CD4-positive, alpha-beta T cell treated with Interleukin-6 for 4 hours (primary cell): ENCODE data around the gene TBL1X.
A peak's percentile ranks its signal among the peaks of the same experiment; 100 is the strongest.

ENCODE experiments used
- DNase-seq: peaks from one replicate; pipeline ENCODE4 v3.0.0-alpha.2; 2020; ENCODE audit warnings: mixed read lengths

TBL1X gene

GRCh38 chrX:9676738-9677097, 211.9 kb downstream of the TBL1X start:
- no peak for DNase-seq

- DNase-seq, result no peak
Observed at GRCh38 chrX:9677098-9677739, 212.4 kb downstream of the TBL1X start.

DNA sequence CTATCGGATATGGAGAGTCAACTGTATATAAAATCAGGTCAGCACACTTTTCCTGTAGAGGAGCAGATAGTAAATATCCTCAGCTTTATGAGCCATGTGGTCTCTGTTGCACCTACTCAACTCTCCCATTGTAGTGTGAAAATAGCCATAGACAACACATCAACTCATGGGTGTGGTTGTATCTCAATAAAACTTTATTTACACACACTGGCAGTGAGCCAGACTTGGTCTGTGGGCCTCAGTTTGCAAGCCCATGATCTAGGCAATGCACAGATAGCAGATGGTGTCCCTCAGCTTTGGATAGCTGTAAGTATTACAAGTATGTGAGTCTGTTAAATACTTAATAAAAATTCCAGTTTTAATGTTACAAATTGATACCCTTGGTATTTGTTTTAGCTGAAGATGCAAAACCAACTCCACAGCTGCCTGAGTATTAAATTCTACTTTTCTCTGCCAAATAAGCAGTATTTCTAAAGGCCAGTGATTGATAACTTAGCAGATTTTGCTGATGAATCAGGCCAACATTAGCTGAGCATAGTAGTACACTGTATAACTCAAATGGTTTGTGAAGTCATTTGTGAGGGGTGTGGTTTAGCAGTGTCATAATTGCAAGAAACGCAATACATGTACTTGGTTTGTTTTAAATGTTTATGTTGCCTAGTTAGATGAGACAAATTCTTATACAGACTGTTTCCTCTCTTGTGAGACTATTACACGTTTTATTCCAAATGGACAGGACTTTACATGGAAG, 213.5 kb downstream of the TBL1X start:
- DNase-seq, result no peak

DNA sequence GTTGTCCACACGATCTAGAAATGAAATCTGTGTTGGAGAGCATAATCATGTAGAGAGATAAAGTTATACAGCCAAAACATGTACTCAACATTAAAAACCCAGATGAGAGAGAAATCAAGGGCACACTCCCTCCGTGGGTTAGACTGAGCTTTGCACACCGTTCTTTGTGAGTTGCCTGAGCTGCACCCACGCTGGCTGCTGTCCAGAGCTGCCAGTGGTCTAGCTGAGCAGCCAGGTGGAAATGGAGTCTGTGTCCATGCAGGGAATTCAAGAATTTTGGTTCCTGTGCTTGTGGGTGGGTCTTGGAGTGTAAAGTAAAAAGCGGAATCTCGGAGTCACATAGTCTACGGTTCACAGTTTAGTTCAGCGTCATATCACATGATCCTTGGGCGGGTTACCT, 216.2 kb downstream of the TBL1X start:
- DNase-seq, result no peak

DNA sequence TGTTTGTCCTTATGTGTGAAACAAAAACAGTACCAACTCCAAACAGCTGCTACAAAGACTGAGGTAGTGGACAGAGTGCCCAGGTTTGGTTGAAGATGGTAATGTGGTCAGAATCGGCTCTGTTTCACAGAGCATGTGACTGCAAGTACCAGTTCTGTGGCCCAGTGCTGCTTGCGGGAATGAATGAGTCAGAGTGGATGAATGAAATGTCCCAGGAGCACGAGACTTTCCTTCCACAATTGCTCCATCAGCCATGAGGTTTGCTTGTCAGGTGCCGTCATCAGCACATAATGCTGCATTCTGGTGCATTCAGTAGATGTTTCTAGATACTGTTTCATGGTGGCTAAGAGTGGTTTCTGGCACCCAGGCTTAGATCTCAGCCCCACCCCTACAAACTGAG, 216.6 kb downstream of the TBL1X start:
- no peak for DNase-seq

- no peak for DNase-seq
Observed at GRCh38 chrX:9682456-9682855, 217.6 kb downstream of the TBL1X start.

DNA sequence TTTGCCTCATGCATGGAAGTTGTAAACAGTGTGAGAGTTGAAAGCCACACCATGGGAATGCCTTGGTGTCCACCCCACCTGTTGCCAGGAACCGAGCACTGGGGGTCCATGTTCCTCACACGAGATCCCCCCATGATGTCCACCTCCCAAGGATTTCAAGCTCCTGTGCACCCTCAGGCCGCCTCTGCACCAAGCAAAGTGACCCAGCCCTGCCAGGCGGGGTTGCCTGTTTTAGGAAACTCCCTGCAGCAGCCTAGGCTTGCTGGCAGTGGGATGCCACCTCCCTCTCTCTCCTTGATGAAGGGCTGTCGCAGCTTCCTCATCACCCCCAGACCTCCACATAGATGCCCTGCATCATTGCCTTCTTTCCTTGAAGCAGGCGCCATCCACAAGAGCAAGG, 218.0 kb downstream of the TBL1X start:
- no peak for DNase-seq

- DNase-seq, result no peak
Observed at GRCh38 chrX:9683350-9683749, 218.5 kb downstream of the TBL1X start.

DNA sequence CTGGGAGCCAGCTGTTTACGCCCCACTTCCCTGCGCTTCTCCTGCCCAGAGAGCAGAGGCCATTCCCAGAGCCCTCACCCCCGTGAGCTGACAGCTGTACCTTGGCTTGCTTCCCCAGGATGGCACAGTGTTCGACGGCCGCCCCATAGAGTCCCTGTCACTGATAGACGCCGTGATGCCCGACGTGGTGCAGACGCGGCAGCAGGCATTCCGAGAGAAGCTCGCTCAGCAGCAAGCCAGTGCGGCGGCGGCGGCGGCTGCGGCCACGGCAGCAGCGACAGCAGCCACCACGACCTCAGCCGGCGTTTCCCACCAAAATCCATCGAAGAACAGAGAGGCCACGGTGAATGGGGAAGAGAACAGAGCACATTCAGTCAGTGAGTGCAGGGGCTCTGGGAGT, 223.0 kb downstream of the TBL1X start:
- DNase-seq, result no peak

DNA sequence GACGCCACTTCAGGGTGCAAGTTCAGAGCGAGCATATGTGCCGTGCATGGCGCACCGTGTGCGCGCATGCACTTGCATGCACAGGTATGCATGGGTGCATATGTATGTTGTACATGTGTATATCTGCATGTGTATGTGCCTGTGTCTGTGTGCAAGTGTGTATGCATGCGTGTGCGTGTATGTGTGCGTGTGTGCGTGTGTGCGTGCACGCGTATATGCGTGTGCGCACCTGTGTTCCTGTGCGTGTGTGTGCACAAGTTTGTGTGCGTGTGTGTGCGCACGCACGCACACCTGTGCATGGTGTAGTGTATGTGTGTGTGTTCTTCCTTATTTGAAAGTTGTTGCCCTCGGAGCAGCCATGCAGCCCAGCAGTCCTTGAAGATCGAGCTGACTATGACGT, 224.0 kb downstream of the TBL1X start:
- DNase-seq, result no peak

GRCh38 chrX:9690046-9690445, 225.2 kb downstream of the TBL1X start:
- DNase-seq, result no peak

- DNase-seq, result no peak
Observed at GRCh38 chrX:9693307-9694001, 228.6 kb downstream of the TBL1X start.

- no peak for DNase-seq
Observed at GRCh38 chrX:9698576-9698975, 233.7 kb downstream of the TBL1X start.

- no peak for DNase-seq
Observed at GRCh38 chrX:9700555-9700954, 235.7 kb downstream of the TBL1X start.

DNA sequence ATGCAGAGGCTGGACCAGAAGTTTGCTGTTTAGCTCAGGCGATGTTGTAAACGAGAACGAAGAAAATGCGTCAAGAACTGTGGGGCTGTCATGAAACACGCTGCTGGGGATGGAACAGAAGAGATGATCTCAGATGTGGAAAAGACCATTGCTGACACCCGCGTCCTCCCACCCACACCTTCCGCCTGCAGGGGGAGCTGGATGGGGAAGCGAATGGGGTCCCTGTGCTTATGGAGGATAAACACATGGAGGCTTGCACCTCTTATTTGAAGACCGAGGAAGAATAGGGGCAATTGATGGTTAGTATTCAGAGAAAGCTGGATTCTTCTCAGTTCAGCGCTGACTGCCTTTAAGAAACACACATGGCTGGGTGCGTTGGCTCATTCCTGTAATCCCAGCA, 236.9 kb downstream of the TBL1X start:
- DNase-seq, result no peak

- no peak for DNase-seq
Observed at GRCh38 chrX:9703406-9703805, 238.5 kb downstream of the TBL1X start.

DNA sequence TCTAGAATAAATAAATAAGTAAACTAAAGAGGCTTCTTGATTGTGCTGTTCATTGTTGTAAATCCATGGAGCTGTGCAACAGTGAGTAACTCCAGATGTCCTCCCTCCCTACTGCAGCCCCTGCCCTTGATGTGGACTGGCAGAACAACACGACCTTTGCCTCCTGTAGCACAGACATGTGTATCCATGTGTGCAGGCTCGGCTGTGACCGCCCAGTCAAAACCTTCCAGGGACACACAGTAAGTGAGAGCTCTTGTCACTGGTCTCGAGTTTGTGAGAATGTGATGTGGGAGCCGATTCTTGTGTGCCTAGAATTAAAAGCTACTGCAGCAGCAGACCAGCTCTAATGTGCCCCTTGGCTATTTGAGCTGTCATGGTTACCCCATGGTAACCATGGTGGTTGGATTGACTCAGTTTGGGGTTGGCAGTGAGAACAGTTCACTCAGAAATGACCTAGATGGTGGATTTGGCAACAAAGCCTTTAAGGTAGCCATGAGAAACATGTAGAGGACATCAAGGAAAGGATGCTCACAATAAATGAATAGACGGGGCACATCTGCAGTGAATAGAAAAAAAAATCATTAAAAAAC, 240.1 kb downstream of the TBL1X start:
- no peak for DNase-seq

GRCh38 chrX:9706421-9706820, 241.6 kb downstream of the TBL1X start:
- DNase-seq, result no peak

GRCh38 chrX:9707306-9708033, 242.6 kb downstream of the TBL1X start:
- no peak for DNase-seq

DNA sequence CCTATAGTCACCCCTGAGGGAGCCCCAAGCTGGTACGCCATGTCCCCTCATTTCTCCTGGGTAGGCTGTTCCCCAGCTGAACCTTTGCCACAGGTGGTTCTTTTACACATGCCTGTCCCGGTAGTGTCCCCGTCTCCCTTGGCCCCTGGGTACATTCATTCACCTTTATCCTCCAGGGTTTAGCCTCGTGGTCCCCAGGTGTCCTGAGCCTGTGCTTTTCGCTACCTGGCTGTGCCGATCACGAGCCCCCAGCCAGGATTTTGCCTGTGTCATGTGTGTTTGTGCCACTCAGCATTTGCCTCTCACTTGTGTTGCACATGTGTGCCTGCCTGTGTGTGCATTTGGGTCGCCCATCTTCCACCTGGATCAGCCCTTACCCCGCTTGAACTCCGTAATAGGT, 243.2 kb downstream of the TBL1X start:
- DNase-seq, result no peak

DNA sequence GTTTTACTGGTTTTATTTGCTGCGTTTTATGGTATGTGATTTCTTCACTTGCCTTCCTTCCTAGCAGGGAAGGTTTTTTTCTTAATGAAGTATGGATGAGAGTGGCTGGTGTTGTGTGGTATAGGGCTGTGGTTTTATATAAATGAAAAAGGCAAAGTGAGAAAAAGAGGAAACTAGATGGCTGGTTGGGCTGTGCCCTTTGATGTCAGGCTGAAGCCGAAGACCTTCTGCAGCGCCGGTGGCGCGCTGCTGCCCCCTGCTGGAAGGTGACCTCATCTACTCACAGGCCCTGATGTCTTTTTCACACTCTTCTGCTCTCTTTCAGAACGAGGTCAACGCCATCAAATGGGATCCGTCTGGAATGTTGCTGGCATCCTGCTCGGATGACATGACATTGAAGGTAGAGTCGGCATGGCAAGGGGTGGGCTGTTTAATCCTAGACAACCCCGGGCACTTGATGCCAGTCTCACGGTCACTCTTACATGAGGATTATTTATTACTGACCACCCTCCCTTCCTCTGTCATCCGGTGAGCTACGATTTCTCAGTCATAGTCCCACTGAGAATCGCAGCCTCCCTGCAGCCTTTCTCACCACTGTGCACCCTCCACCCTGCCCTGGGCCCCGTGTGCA, 244.2 kb downstream of the TBL1X start:
- DNase-seq, result peak; percentile 87

- no peak for DNase-seq
Observed at GRCh38 chrX:9710332-9710731, 245.5 kb downstream of the TBL1X start.

DNA sequence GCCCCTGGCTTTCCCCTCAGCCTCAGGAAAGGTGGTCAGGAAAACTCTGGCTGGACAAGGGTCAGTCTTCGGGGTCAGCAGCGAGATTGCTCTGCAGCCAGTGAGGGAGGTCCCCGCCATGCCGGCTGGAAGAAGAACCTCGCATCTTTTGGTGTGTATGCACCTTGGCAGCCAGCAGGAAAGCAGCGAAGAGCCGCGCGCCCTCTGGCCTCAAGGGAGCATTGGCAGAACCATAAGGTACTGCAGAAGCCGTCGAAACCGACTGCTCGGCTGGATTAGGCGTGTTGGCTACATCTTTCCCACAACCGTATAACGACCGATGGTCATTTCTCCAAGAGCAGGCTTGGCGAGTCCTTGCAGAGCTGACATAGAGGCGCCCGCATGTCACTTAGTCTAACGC, 252.5 kb downstream of the TBL1X start:
- no peak for DNase-seq
